Measurements from ENCODE around the gene SOX8. TPM values are rescaled to one million over a fixed set of nuclear protein-coding genes. Genes with fewer than 3 reads are reported as not detected.

SOX8 gene
- total and polyA plus RNA-seq, 10 of the 15 experiments (the other 5 are each of a cell fraction or from before 2014, with no cell fraction given) = not detected

- ChIA-PET POLR2A (no interaction called here), SMC1A (ENCODE audit: uncharacterized antibody, unreplicated experiment) (no interaction called here), CTCF (no interaction called here), RAD21 (ENCODE audit: unreplicated experiment) (no interaction called here)
- Histone ChIP-seq H3K9me3 (replicated peaks; ENCODE audit: control insufficient read depth, insufficient read depth, low read length) (no peaks in the 10 kb centered on the region), H2AFZ (ENCODE audit: control insufficient read depth, low read depth, low read length) (no peak overlapping the region), H3K4me2 (ENCODE audit: control insufficient read depth, insufficient read depth) (no peak overlapping the region), H3K27ac (ENCODE audit: control insufficient read depth, insufficient read depth) (no peak overlapping the region), H3K4me1 (ENCODE audit: control insufficient read depth, insufficient read depth, low read length) (no peaks in the 10 kb centered on the region), H3K4me3 (no peak overlapping the region), H3K9ac (ENCODE audit: control insufficient read depth, insufficient read depth, low read length) (no peak overlapping the region), H3K79me2 (ENCODE audit: control insufficient read depth, insufficient read depth, low read length) (no peaks in the 10 kb centered on the region), H3K36me3 (ENCODE audit: control insufficient read depth in 2 of 2, insufficient read depth in 2 of 2, low read length in 1 of 2) (no peaks in the 10 kb centered on the region), H3K27me3 (replicated peaks in 1 of 2; ENCODE audit: control insufficient read depth in 2 of 2, insufficient read depth in 2 of 2, low read length in 1 of 2) (no peaks in the 10 kb centered on the region), H4K20me1 (ENCODE audit: control insufficient read depth, insufficient read depth) (no peaks in the 10 kb centered on the region)
- ATAC-seq (no peak), FAIRE-seq (no peak), DNase-seq (ENCODE audit: low read depth, low spot score) (no peak)
- in situ Hi-C loops (cut with MboI) = no loop called here
- intact Hi-C loops (cut with micrococcal nuclease; ENCODE audit: unreplicated experiment) = no loop called here
- no TSS peak for BruUV-seq (replicated peaks)
- 57% methylated on average over 14 of the region's 17 CpGs for whole genome bisulfite sequencing (ENCODE audit: insufficient coverage, insufficient replicate concordance, low lambda C conversion rate, missing lambda C conversion rate)
- TF ChIP-seq USF2 (IDR thresholded peaks at IDR 0.05; ENCODE audit: borderline replicate concordance, low read depth, low read length) = no peak
- no peak for TF ChIP-seq CBX5 (IDR thresholded peaks at IDR 0.05; ENCODE audit: low read depth)
- TF ChIP-seq KDM1A (IDR thresholded peaks at IDR 0.05; ENCODE audit: borderline replicate concordance) = no peak
- no peak for TF ChIP-seq JUND (IDR thresholded peaks at IDR 0.05; ENCODE audit: low read depth, low read length)
- TF ChIP-seq POU2F2 (IDR thresholded peaks at IDR 0.05; ENCODE audit: borderline replicate concordance, low read depth, low read length) = no peak
- no peak for TF ChIP-seq SKIL (IDR thresholded peaks at IDR 0.05; ENCODE audit: low read depth, poor library complexity, severe bottlenecking)
- TF ChIP-seq SMAD5 (IDR thresholded peaks at IDR 0.05; ENCODE audit: low read depth) = no peak
- TF ChIP-seq CHD1 (IDR thresholded peaks at IDR 0.05; ENCODE audit: low read depth, low read length) = no peak
- no peak for TF ChIP-seq MEF2B (IDR thresholded peaks at IDR 0.05; ENCODE audit: partially characterized antibody, poor library complexity, severe bottlenecking)
- no peak for TF ChIP-seq MXI1 (IDR thresholded peaks at IDR 0.05; ENCODE audit: low read depth, low read length)
- no peak for TF ChIP-seq HSF1 (IDR thresholded peaks at IDR 0.05; ENCODE audit: low read depth, low read length)
- TF ChIP-seq RFX5 (IDR thresholded peaks at IDR 0.05; ENCODE audit: low read depth, low read length) = no peak
- TF ChIP-seq SIX5 (IDR thresholded peaks at IDR 0.05; ENCODE audit: low read depth, low read length, severe bottlenecking) = no peak
- TF ChIP-seq PRDM15 (CRISPR knock-in tag; IDR thresholded peaks at IDR 0.05) = no peak
These were observed 6.3 kb downstream of the SOX8 start for GRCh38 chr16:987906-988305.

Measured in GM12878 (cell line).